Fibroblast of lung (primary cell): ENCODE measurements around the gene TGFBR2. TPM values are rescaled to one million over a fixed set of nuclear protein-coding genes. Genes with fewer than 3 reads are reported as not detected.

Experiments
- DNase-seq, 2 donors: peaks; one replicate each; pipeline versions ENCODE4 v3.0.0 to v3.0.0-alpha.2; 2010; ENCODE audit warnings: low read depth in 2 of 2
- H2AFZ ChIP-seq: 2 replicates; pipeline ENCODE4 v1.5.1; 2012; ENCODE audit warnings: low read length, control low read depth, inconsistent platforms
- H3K27ac ChIP-seq: 2 replicates; pipeline ENCODE4 v1.5.1; 2011; ENCODE audit warnings: low read length, control low read depth; ENCODE audit not compliant: insufficient read depth
- H3K27me3 ChIP-seq: 2 replicates; pipeline ENCODE4 v1.5.1; 2011; ENCODE audit warnings: mild to moderate bottlenecking, low read length; ENCODE audit not compliant: control insufficient read depth, insufficient read depth
- H3K36me3 ChIP-seq: 2 replicates; pipeline ENCODE4 v1.5.1; 2011; ENCODE audit warnings: low read length; ENCODE audit not compliant: control insufficient read depth, insufficient read depth
- H3K4me1 ChIP-seq: 2 replicates; pipeline ENCODE4 v1.5.1; 2011; ENCODE audit warnings: low read length; ENCODE audit not compliant: control insufficient read depth, insufficient read depth; ENCODE audit errors: extremely low read depth
- H3K4me2 ChIP-seq: 2 replicates; pipeline ENCODE4 v1.5.1; 2011; ENCODE audit warnings: low read length, control low read depth; ENCODE audit not compliant: insufficient read depth; ENCODE audit errors: extremely low read depth
- H3K4me3 ChIP-seq, 4 experiments: fragments of 200-600 bp in 1 of 4; sonication (generic) in 1 of 4; replicated peaks in 1 of 4; 2 replicates each; pipeline ENCODE4 v1.5.1; 2011 to 2016; ENCODE audit warnings: low read length in 4 of 4, low read depth in 3 of 4, mild to moderate bottlenecking in 3 of 4, control low read depth in 2 of 4, inconsistent platforms in 1 of 4, mixed read lengths in 1 of 4; ENCODE audit not compliant: insufficient read depth in 1 of 4; ENCODE audit errors: control extremely low read depth in 1 of 4
- H3K79me2 ChIP-seq: 2 replicates; pipeline ENCODE4 v1.5.1; 2012; ENCODE audit warnings: mild to moderate bottlenecking, low read length, inconsistent platforms; ENCODE audit not compliant: control insufficient read depth, insufficient read depth
- H3K9ac ChIP-seq: 2 replicates; pipeline ENCODE4 v1.5.1; 2011; ENCODE audit warnings: mild to moderate bottlenecking, low read length, control low read depth; ENCODE audit not compliant: insufficient read depth
- H3K9me3 ChIP-seq: 2 replicates; pipeline ENCODE4 v1.5.1; 2012; ENCODE audit warnings: low read depth, low read length; ENCODE audit not compliant: control insufficient read depth, insufficient read depth
- H4K20me1 ChIP-seq: 2 replicates; pipeline ENCODE4 v1.5.1; 2011; ENCODE audit warnings: low read length; ENCODE audit not compliant: control insufficient read depth, insufficient read depth; ENCODE audit errors: extremely low read depth
- EZH2 ChIP-seq: IDR thresholded peaks from 2 replicates; pipeline ENCODE4 v1.5.1; 2012; ENCODE audit warnings: low read length, control low read depth, mild to moderate bottlenecking; ENCODE audit errors: missing control alignments
- polyA plus RNA-seq, 2 donors: library from polyadenylated mRNA; depleted of rRNA in 1 of 2; stranded (reverse) in 1 of 2; unstranded in 1 of 2; fragments of >200 nt; gene quantifications; 2 replicates each; pipeline ENCODE4 v1.2.1, GENCODE V29; 2011 to 2012; ENCODE audit warnings: missing spikeins in 1 of 2
- total RNA-seq: library from RNA; depleted of rRNA; stranded (reverse); fragments of >200 nt; gene quantifications from 2 replicates; pipeline ENCODE4 v1.2.1, GENCODE V29; 2014
- TF ChIP-seq, protein P1 (sequence below), 2 donors: IDR thresholded peaks in 1 of 2; conservative IDR thresholded peaks in 1 of 2; 1 replicate in 1 of 2; 2 replicates in 1 of 2; pipeline ENCODE4 v1.5.1; 2011 to 2012; ENCODE audit warnings: low read length in 2 of 2, control low read depth in 1 of 2, inconsistent platforms in 1 of 2, low read depth in 1 of 2, mild to moderate bottlenecking in 1 of 2

The TGFBR2 gene
- total and polyA plus RNA-seq, 2 donors (not counting 1 experiment from before 2014, with no cell fraction given): 93.0 to 126 TPM

DNA sequence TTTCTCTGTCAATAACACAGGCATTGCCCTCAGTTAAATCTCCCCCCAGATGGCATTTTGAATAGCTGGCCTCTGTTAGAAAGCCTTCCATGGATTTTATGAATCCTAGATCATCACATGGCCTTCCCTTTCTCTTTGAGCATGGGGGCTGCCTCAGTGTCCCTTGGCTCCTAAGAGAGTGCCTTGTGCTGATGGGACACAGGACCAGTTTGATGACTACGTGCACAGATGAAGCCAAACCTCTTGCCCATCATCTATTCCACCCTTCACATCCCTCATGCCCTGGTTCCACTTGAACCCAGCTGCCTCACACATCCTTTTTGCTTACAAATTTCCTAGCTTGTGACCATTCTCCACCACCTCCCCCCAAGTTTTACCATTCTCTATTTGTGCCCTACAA lies 12.9 kb downstream of the TGFBR2 start:
- no peaks in the 10 kb centered on the region for H3K36me3 ChIP-seq
- H3K4me1 ChIP-seq: peaks cover 7% of the 10 kb centered on the region
- no peaks in the 10 kb centered on the region for H4K20me1 ChIP-seq
- H3K9ac ChIP-seq: no peak overlapping the region
- no peak overlapping the region for H3K4me3 ChIP-seq
- no peak for TF ChIP-seq EZH2
- TF ChIP-seq, protein P1, sequence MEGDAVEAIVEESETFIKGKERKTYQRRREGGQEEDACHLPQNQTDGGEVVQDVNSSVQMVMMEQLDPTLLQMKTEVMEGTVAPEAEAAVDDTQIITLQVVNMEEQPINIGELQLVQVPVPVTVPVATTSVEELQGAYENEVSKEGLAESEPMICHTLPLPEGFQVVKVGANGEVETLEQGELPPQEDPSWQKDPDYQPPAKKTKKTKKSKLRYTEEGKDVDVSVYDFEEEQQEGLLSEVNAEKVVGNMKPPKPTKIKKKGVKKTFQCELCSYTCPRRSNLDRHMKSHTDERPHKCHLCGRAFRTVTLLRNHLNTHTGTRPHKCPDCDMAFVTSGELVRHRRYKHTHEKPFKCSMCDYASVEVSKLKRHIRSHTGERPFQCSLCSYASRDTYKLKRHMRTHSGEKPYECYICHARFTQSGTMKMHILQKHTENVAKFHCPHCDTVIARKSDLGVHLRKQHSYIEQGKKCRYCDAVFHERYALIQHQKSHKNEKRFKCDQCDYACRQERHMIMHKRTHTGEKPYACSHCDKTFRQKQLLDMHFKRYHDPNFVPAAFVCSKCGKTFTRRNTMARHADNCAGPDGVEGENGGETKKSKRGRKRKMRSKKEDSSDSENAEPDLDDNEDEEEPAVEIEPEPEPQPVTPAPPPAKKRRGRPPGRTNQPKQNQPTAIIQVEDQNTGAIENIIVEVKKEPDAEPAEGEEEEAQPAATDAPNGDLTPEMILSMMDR (conservative IDR thresholded peaks at IDR 0.05 in 1 of 2, IDR thresholded peaks at IDR 0.05 in 1 of 2; ENCODE audit: low read depth in 1 of 2, low read length in 2 of 2): no peak
- H2AFZ ChIP-seq: no peak overlapping the region
- no peaks in the 10 kb centered on the region for H3K9me3 ChIP-seq
- H3K4me2 ChIP-seq: no peak overlapping the region
- DNase-seq: no peak
- no peaks in the 10 kb centered on the region for H3K27me3 ChIP-seq
- peaks cover 74% of the 10 kb centered on the region for H3K79me2 ChIP-seq
- no peak overlapping the region for H3K27ac ChIP-seq

DNA sequence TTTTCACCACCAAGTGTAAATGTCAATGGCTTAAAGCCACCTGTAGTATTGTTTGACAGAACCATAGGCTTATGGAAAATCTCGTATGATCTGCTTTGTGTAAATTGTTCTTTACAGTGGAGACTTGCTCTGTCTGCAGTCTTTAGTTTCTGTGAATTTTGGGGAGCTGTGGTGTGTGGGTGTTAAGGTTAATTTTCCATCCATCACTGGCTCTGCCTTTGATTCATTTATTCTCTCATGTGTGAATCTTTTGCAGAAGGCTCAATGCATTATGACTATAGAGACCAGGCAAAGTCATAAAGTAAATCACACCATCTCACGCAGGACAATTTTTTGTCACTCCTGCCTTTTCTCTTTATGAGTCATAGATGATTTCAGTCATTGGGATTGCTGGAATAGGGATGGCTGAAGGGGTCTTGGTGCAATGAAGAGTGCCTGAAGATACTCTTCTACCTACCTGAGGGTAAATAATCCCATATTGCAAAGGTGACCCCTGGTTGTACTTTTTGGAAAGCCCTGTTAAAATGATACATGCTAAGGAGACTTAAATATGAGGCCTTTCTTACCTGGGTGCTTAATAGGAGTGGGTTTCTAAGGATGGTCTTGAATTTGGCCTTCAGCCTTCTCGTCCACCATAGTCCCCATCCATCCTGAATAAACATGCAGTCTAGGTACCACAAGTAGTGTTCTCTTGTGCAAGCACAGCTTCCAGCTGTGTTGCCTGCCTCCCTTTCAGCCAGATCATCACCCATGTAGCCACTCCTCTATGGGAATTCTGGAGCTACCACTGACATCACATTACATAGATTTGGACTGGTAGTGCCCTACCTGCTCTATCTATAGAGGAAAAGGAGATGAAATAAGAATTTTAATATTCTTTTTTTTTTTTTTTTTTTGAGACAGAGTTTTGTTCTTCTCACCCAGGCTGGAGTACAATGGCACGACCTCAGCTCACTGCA lies 14.3 kb downstream of the TGFBR2 start:
- H3K79me2 ChIP-seq: peaks cover 62% of the 10 kb centered on the region
- no peak overlapping the region for H2AFZ ChIP-seq
- H3K27ac ChIP-seq: no peak overlapping the region
- peaks cover 5% of the 10 kb centered on the region for H3K4me1 ChIP-seq
- TF ChIP-seq, protein P1 (conservative IDR thresholded peaks at IDR 0.05 in 1 of 2, IDR thresholded peaks at IDR 0.05 in 1 of 2; ENCODE audit: low read depth in 1 of 2, low read length in 2 of 2): no peak
- TF ChIP-seq EZH2: no peak
- H3K9me3 ChIP-seq: no peaks in the 10 kb centered on the region
- DNase-seq: no peak
- H3K27me3 ChIP-seq: no peaks in the 10 kb centered on the region
- no peaks in the 10 kb centered on the region for H3K36me3 ChIP-seq
- no peaks in the 10 kb centered on the region for H4K20me1 ChIP-seq
- H3K4me3 ChIP-seq: no peak overlapping the region
- no peak overlapping the region for H3K9ac ChIP-seq
- H3K4me2 ChIP-seq: no peak overlapping the region

DNA sequence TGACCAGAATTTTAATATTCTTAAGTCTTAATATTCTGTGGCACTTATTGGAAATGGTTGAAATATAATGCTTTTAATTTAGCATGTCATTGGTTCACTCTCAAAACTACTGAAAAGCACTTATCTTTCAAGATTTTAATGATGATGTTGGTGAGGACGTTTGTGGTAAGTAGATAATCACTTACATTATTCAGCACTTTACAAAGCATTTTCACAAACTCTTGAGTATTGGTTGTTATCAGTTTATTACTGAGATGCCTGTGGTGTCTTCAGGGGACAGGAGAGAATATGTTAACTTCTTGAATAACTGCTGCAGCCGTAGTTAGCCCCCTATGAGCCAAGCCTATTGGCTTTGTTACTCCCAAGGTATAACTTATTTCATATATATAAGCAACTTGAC lies 15.2 kb downstream of the TGFBR2 start:
- Histone ChIP-seq H3K9ac (no peak overlapping the region), H3K27ac (no peak overlapping the region), H3K4me2 (no peak overlapping the region), H3K9me3 (no peaks in the 10 kb centered on the region), H3K79me2 (peaks cover 57% of the 10 kb centered on the region), H3K36me3 (no peaks in the 10 kb centered on the region), H2AFZ (no peak overlapping the region), H3K4me3 (no peak overlapping the region), H4K20me1 (no peaks in the 10 kb centered on the region), H3K4me1 (peaks cover 4% of the 10 kb centered on the region), H3K27me3 (no peaks in the 10 kb centered on the region)
- no peak for DNase-seq
- no peak for TF ChIP-seq EZH2
- TF ChIP-seq, protein P1 (conservative IDR thresholded peaks at IDR 0.05 in 1 of 2, IDR thresholded peaks at IDR 0.05 in 1 of 2; ENCODE audit: low read depth in 1 of 2, low read length in 2 of 2): no peak
